Thyroid gland (tissue), 4 donors: ENCODE measurements around the gene SP3.

Experiments used
- POLR2A ChIP-seq, 2 donors: fragments of 450-650 bp; IDR thresholded peaks; one replicate each; pipeline ENCODE4 v1.6.1; 2017; ENCODE audit warnings: antibody characterized with exemption in 2 of 2, mild to moderate bottlenecking in 2 of 2, moderate library complexity in 1 of 2
- TF ChIP-seq, protein P1 (sequence below), 6 experiments: fragments of 200-600 bp in 3 of 6; fragments of 450-650 bp in 3 of 6; sonication (generic) in 3 of 6; IDR thresholded peaks; one replicate each; pipeline ENCODE4 v1.5.1; 2016 to 2019; ENCODE audit warnings: antibody characterized with exemption in 6 of 6, mild to moderate bottlenecking in 2 of 6, inconsistent platforms in 1 of 6, moderate library complexity in 1 of 6

GRCh38 chr2:174011173-174011572 is 46.0 kb upstream of the SP3 start:
- TF ChIP-seq POLR2A (IDR thresholded peaks at IDR 0.05) = no peak
- TF ChIP-seq, protein P1, sequence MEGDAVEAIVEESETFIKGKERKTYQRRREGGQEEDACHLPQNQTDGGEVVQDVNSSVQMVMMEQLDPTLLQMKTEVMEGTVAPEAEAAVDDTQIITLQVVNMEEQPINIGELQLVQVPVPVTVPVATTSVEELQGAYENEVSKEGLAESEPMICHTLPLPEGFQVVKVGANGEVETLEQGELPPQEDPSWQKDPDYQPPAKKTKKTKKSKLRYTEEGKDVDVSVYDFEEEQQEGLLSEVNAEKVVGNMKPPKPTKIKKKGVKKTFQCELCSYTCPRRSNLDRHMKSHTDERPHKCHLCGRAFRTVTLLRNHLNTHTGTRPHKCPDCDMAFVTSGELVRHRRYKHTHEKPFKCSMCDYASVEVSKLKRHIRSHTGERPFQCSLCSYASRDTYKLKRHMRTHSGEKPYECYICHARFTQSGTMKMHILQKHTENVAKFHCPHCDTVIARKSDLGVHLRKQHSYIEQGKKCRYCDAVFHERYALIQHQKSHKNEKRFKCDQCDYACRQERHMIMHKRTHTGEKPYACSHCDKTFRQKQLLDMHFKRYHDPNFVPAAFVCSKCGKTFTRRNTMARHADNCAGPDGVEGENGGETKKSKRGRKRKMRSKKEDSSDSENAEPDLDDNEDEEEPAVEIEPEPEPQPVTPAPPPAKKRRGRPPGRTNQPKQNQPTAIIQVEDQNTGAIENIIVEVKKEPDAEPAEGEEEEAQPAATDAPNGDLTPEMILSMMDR (IDR thresholded peaks at IDR 0.05) = no peak
